ENCODE measurements around the gene ADGRV1.

The ADGRV1 gene

GRCh38 chr5:91171322-91171721 is 612.7 kb downstream of the ADGRV1 start:
- TF ChIP-seq EP300 (IDR thresholded peaks at IDR 0.05; ENCODE audit: borderline replicate concordance) (no peak), TCF12 (IDR thresholded peaks at IDR 0.05; ENCODE audit: low read depth) (no peak), ZBTB7A (IDR thresholded peaks at IDR 0.05; ENCODE audit: low read depth) (no peak), FOXM1 (IDR thresholded peaks at IDR 0.05; ENCODE audit: borderline replicate concordance, low read depth) (no peak), REST (IDR thresholded peaks at IDR 0.05; ENCODE audit: low read depth) (no peak), YY1 (IDR thresholded peaks at IDR 0.05; ENCODE audit: low read depth) (no peak), TAF1 (IDR thresholded peaks at IDR 0.05; ENCODE audit: low read depth) (no peak), NFIC (IDR thresholded peaks at IDR 0.05) (no peak), TEAD4 (IDR thresholded peaks at IDR 0.05) (no peak), CREB1 (IDR thresholded peaks at IDR 0.05; ENCODE audit: low read depth) (no peak), EGR1 (IDR thresholded peaks at IDR 0.05) (no peak), USF1 (IDR thresholded peaks at IDR 0.05) (no peak), RAD21 (IDR thresholded peaks at IDR 0.05; ENCODE audit: low read depth) (no peak), CEBPB (IDR thresholded peaks at IDR 0.05) (no peak)
- TF ChIP-seq, protein P1, sequence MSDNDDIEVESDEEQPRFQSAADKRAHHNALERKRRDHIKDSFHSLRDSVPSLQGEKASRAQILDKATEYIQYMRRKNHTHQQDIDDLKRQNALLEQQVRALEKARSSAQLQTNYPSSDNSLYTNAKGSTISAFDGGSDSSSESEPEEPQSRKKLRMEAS (IDR thresholded peaks at IDR 0.05) = no peak

DNA sequence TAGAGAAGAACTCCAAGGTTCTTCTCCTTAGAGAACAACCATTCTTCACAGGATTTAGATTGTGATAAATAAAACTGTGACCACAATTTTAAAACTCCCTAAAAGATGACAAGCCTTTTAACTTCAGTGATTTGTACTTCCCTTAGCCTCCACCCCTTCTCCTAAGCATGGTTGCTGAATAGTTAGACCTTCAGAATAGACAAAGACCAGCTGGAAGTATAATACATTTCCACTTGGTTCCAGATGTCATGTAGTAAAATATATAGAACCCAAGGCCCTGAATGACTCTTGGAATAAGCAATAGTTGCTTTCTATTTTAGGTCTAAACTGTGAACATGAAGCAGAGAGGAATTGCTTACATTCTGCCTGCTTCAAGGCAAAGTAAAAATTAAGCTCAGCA is 615.8 kb downstream of the ADGRV1 start:
- TF ChIP-seq FOXM1 (IDR thresholded peaks at IDR 0.05; ENCODE audit: borderline replicate concordance, low read depth) (no peak), TCF12 (IDR thresholded peaks at IDR 0.05; ENCODE audit: low read depth) (no peak), EGR1 (IDR thresholded peaks at IDR 0.05) (no peak), EP300 (IDR thresholded peaks at IDR 0.05; ENCODE audit: borderline replicate concordance) (no peak), TEAD4 (IDR thresholded peaks at IDR 0.05) (no peak), CEBPB (IDR thresholded peaks at IDR 0.05) (no peak), ZBTB7A (IDR thresholded peaks at IDR 0.05; ENCODE audit: low read depth) (no peak), RAD21 (IDR thresholded peaks at IDR 0.05; ENCODE audit: low read depth) (no peak), TAF1 (IDR thresholded peaks at IDR 0.05; ENCODE audit: low read depth) (no peak), USF1 (IDR thresholded peaks at IDR 0.05) (no peak), YY1 (IDR thresholded peaks at IDR 0.05; ENCODE audit: low read depth) (no peak)

GRCh38 chr5:91175708-91176107 is 617.1 kb downstream of the ADGRV1 start:
- TF ChIP-seq NFIC (IDR thresholded peaks at IDR 0.05) = no peak
- TF ChIP-seq USF1 (IDR thresholded peaks at IDR 0.05) = no peak
- TF ChIP-seq EP300 (IDR thresholded peaks at IDR 0.05; ENCODE audit: borderline replicate concordance) = no peak
- no peak for TF ChIP-seq YY1 (IDR thresholded peaks at IDR 0.05; ENCODE audit: low read depth)
- TF ChIP-seq CEBPB (IDR thresholded peaks at IDR 0.05) = no peak
- no peak for TF ChIP-seq ZBTB7A (IDR thresholded peaks at IDR 0.05; ENCODE audit: low read depth)
- TF ChIP-seq TEAD4 (IDR thresholded peaks at IDR 0.05) = no peak
- TF ChIP-seq EGR1 (IDR thresholded peaks at IDR 0.05) = no peak
- TF ChIP-seq FOXM1 (IDR thresholded peaks at IDR 0.05; ENCODE audit: borderline replicate concordance, low read depth) = no peak
- TF ChIP-seq, protein P1 (IDR thresholded peaks at IDR 0.05) = no peak
- TF ChIP-seq TCF12 (IDR thresholded peaks at IDR 0.05; ENCODE audit: low read depth) = no peak
- no peak for TF ChIP-seq RAD21 (IDR thresholded peaks at IDR 0.05; ENCODE audit: low read depth)

DNA sequence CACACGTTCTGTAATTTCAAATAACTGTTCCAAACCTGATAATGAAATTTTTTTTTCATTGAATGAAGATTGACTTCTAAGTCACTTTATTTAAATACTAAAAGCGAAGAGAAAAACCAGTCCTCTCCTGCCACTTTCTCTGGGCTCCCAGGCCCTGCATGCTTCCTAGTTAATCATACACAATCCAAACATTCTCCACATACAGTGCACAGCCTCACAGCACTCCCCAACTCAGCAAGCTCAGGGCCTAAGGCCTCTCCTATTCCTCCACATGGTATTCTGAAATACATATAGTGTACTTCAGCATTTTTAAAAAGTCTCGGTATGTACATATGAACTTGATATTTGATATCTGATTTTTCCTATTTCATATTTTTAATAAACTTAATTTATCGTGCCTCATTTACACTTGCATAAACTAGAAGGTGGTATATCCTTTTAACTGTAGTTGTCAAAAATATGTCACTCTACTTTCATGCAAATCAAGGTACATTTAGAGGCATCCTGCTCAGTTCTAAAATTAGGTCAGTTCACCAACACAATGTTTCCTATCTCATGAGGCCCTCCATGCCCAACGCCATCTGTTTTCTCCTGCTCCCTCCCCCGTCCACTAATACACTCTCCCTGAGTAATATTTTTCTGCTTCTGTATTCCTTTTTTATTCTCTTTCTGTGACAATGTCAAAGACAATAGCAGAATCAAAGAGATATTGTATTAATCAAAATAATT is 617.9 kb downstream of the ADGRV1 start:
- TF ChIP-seq FOXM1 (IDR thresholded peaks at IDR 0.05; ENCODE audit: borderline replicate concordance, low read depth) (no peak), RAD21 (IDR thresholded peaks at IDR 0.05; ENCODE audit: low read depth) (no peak), EGR1 (IDR thresholded peaks at IDR 0.05) (no peak)

- TF ChIP-seq NFIC (IDR thresholded peaks at IDR 0.05) (no peak), CREB1 (IDR thresholded peaks at IDR 0.05; ENCODE audit: low read depth) (no peak), TEAD4 (IDR thresholded peaks at IDR 0.05) (no peak), FOXM1 (IDR thresholded peaks at IDR 0.05; ENCODE audit: borderline replicate concordance, low read depth) (no peak), TCF12 (IDR thresholded peaks at IDR 0.05; ENCODE audit: low read depth) (no peak), REST (IDR thresholded peaks at IDR 0.05; ENCODE audit: low read depth) (no peak), ZBTB7A (IDR thresholded peaks at IDR 0.05; ENCODE audit: low read depth) (no peak), EGR1 (IDR thresholded peaks at IDR 0.05) (no peak), RAD21 (IDR thresholded peaks at IDR 0.05; ENCODE audit: low read depth) (no peak), USF1 (IDR thresholded peaks at IDR 0.05) (no peak), EP300 (IDR thresholded peaks at IDR 0.05; ENCODE audit: borderline replicate concordance) (no peak), TAF1 (IDR thresholded peaks at IDR 0.05; ENCODE audit: low read depth) (no peak), YY1 (IDR thresholded peaks at IDR 0.05; ENCODE audit: low read depth) (no peak), CEBPB (IDR thresholded peaks at IDR 0.05) (no peak)
- TF ChIP-seq, protein P1 (IDR thresholded peaks at IDR 0.05) = no peak
Measured at GRCh38 chr5:91177085-91177484, 618.5 kb downstream of the ADGRV1 start.
